Fibroblast of lung (primary cell): ENCODE data around the gene MTA1. TPM values are rescaled to one million over a fixed set of nuclear protein-coding genes. Genes with fewer than 3 reads are reported as not detected.
A peak's percentile ranks its signal among the peaks of the same experiment; 100 is the strongest.

ENCODE experiments used
- DNase-seq, 2 donors: peaks; one replicate each; pipeline versions ENCODE4 v3.0.0 to v3.0.0-alpha.2; 2010; ENCODE audit warnings: low read depth in 2 of 2
- H2AFZ ChIP-seq: 2 replicates; pipeline ENCODE4 v1.5.1; 2012; ENCODE audit warnings: low read length, control low read depth, inconsistent platforms
- H3K27ac ChIP-seq: 2 replicates; pipeline ENCODE4 v1.5.1; 2011; ENCODE audit warnings: low read length, control low read depth; ENCODE audit not compliant: insufficient read depth
- H3K27me3 ChIP-seq: 2 replicates; pipeline ENCODE4 v1.5.1; 2011; ENCODE audit warnings: mild to moderate bottlenecking, low read length; ENCODE audit not compliant: control insufficient read depth, insufficient read depth
- H3K36me3 ChIP-seq: 2 replicates; pipeline ENCODE4 v1.5.1; 2011; ENCODE audit warnings: low read length; ENCODE audit not compliant: control insufficient read depth, insufficient read depth
- H3K4me1 ChIP-seq: 2 replicates; pipeline ENCODE4 v1.5.1; 2011; ENCODE audit warnings: low read length; ENCODE audit not compliant: control insufficient read depth, insufficient read depth; ENCODE audit errors: extremely low read depth
- H3K4me2 ChIP-seq: 2 replicates; pipeline ENCODE4 v1.5.1; 2011; ENCODE audit warnings: low read length, control low read depth; ENCODE audit not compliant: insufficient read depth; ENCODE audit errors: extremely low read depth
- H3K4me3 ChIP-seq, 4 experiments: fragments of 200-600 bp in 1 of 4; sonication (generic) in 1 of 4; replicated peaks in 1 of 4; 2 replicates each; pipeline ENCODE4 v1.5.1; 2011 to 2016; ENCODE audit warnings: low read length in 4 of 4, low read depth in 3 of 4, mild to moderate bottlenecking in 3 of 4, control low read depth in 2 of 4, inconsistent platforms in 1 of 4, mixed read lengths in 1 of 4; ENCODE audit not compliant: insufficient read depth in 1 of 4; ENCODE audit errors: control extremely low read depth in 1 of 4
- H3K79me2 ChIP-seq: 2 replicates; pipeline ENCODE4 v1.5.1; 2012; ENCODE audit warnings: mild to moderate bottlenecking, low read length, inconsistent platforms; ENCODE audit not compliant: control insufficient read depth, insufficient read depth
- H3K9ac ChIP-seq: 2 replicates; pipeline ENCODE4 v1.5.1; 2011; ENCODE audit warnings: mild to moderate bottlenecking, low read length, control low read depth; ENCODE audit not compliant: insufficient read depth
- H3K9me3 ChIP-seq: 2 replicates; pipeline ENCODE4 v1.5.1; 2012; ENCODE audit warnings: low read depth, low read length; ENCODE audit not compliant: control insufficient read depth, insufficient read depth
- H4K20me1 ChIP-seq: 2 replicates; pipeline ENCODE4 v1.5.1; 2011; ENCODE audit warnings: low read length; ENCODE audit not compliant: control insufficient read depth, insufficient read depth; ENCODE audit errors: extremely low read depth
- EZH2 ChIP-seq: IDR thresholded peaks from 2 replicates; pipeline ENCODE4 v1.5.1; 2012; ENCODE audit warnings: low read length, control low read depth, mild to moderate bottlenecking; ENCODE audit errors: missing control alignments
- polyA plus RNA-seq, 2 donors: library from polyadenylated mRNA; depleted of rRNA in 1 of 2; stranded (reverse) in 1 of 2; unstranded in 1 of 2; fragments of >200 nt; gene quantifications; 2 replicates each; pipeline ENCODE4 v1.2.1, GENCODE V29; 2011 to 2012; ENCODE audit warnings: missing spikeins in 1 of 2
- total RNA-seq: library from RNA; depleted of rRNA; stranded (reverse); fragments of >200 nt; gene quantifications from 2 replicates; pipeline ENCODE4 v1.2.1, GENCODE V29; 2014
- TF ChIP-seq, protein P1 (sequence below), 2 donors: IDR thresholded peaks in 1 of 2; conservative IDR thresholded peaks in 1 of 2; 1 replicate in 1 of 2; 2 replicates in 1 of 2; pipeline ENCODE4 v1.5.1; 2011 to 2012; ENCODE audit warnings: low read length in 2 of 2, control low read depth in 1 of 2, inconsistent platforms in 1 of 2, low read depth in 1 of 2, mild to moderate bottlenecking in 1 of 2

The MTA1 gene
- total and polyA plus RNA-seq, 2 donors (not counting 1 experiment from before 2014, with no cell fraction given), result 28.6 to 29.7 TPM

DNA sequence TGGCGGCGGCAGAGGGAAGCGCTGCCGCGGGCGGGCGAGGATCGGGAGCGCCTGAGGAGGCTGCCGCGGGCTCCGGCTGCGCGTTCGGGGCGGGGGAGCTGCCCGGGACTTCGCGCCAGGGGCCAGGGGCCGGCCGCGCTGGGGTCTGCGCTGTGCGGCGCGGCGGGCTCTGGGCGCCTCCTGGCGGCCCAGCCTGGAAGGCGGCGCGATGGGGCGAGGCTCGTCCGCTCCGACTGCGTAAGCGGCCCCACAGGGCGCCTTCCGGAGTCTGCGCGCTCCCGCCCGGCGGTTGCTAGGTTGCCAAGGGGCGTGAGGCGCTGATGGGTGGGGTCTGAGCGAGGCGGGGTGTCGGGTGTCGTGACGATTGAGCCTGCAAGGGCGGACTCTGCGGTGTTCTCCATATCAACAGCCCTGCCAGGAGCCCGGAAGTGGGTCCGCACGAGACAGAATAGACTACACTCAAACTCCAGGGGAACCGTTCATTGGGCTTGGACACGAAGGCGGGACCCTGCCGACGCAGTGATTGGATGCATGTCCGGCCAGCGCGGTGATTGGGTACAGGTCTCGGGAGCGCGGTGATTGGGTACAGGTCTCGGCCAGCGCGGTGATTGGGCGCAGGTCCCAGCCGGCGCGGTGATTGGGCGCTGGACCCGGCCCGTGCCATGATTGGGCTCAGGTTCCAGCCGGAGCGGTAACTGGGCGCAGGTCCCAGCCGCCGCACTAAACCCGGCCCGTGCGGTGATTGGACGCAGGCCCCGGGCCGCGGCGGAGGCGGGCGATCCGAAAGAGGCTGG is 71.1 kb downstream of the MTA1 start, which contains the start of gene TEDC1:
Gene TEDC1, plus strand, starts transcription at position 675 of the 794 bp plus-strand sequence. CDS start 130 bp downstream, outside the sequence.
- H3K9ac ChIP-seq, result peak within 1 kb of the TSS; percentile 88
- peak within 1 kb of the TSS; percentile 62 for H2AFZ ChIP-seq
- peak within 1 kb of the TSS; percentile 47 to 70 (median 65) for H3K4me3 ChIP-seq
- H3K4me2 ChIP-seq, result peak within 1 kb of the TSS; percentile 92
- H3K4me1 ChIP-seq, result peaks cover 4% of the 10 kb centered on the region
- TF ChIP-seq, protein P1, sequence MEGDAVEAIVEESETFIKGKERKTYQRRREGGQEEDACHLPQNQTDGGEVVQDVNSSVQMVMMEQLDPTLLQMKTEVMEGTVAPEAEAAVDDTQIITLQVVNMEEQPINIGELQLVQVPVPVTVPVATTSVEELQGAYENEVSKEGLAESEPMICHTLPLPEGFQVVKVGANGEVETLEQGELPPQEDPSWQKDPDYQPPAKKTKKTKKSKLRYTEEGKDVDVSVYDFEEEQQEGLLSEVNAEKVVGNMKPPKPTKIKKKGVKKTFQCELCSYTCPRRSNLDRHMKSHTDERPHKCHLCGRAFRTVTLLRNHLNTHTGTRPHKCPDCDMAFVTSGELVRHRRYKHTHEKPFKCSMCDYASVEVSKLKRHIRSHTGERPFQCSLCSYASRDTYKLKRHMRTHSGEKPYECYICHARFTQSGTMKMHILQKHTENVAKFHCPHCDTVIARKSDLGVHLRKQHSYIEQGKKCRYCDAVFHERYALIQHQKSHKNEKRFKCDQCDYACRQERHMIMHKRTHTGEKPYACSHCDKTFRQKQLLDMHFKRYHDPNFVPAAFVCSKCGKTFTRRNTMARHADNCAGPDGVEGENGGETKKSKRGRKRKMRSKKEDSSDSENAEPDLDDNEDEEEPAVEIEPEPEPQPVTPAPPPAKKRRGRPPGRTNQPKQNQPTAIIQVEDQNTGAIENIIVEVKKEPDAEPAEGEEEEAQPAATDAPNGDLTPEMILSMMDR (conservative IDR thresholded peaks at IDR 0.05 in 1 of 2, IDR thresholded peaks at IDR 0.05 in 1 of 2; ENCODE audit: low read depth in 1 of 2, low read length in 2 of 2), result peak; percentile 44 to 52
- TF ChIP-seq EZH2, result peak; percentile 55
- H3K79me2 ChIP-seq, result peaks cover 3% of the 10 kb centered on the region
- no peaks in the 10 kb centered on the region for H3K9me3 ChIP-seq
- H4K20me1 ChIP-seq, result no peaks in the 10 kb centered on the region
- H3K36me3 ChIP-seq, result no peaks in the 10 kb centered on the region
- H3K27ac ChIP-seq, result peak within 1 kb of the TSS; percentile 90
- H3K27me3 ChIP-seq, result peaks cover 18% of the 10 kb centered on the region
- peak; percentile 100 for DNase-seq

DNA sequence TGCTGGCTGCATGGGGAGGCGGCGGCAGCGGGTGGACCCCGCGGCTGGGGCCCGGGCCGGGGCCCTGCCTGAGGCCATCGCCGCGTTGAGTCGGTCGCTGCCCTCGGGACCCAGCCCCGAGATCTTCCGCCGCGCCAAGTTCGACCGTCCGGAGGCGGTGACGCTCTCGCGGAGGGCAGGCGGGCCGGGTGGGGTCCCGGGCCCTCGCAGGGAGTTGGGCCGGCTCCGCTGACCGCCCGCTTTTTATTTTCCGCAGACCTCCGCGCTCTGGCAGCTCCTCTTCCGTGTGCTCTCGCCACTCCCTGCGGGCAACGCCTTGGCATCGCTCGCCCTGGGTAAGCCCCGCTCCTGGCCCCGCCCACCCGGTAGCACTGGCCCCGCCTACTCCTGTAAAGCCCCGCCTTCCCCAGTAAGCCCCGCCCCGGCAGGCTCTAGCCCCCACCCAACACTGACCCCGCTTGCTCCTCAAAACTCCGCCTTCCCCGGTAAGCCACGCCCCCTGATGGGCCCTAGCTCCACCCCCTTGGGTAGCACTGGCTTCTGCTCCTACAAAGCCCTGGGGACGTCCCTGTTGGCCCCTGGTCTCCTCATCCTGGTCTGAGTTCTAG is 71.8 kb downstream of the MTA1 start:
- peak overlapping the region; percentile 47 to 69 (median 62) for H3K4me3 ChIP-seq
- H3K9me3 ChIP-seq, result no peaks in the 10 kb centered on the region
- peak overlapping the region; percentile 78 for H3K27ac ChIP-seq
- H3K4me2 ChIP-seq, result peak overlapping the region; percentile 68
- H3K79me2 ChIP-seq, result peaks cover 3% of the 10 kb centered on the region
- peaks cover 4% of the 10 kb centered on the region for H3K4me1 ChIP-seq
- H4K20me1 ChIP-seq, result no peaks in the 10 kb centered on the region
- H3K27me3 ChIP-seq, result peaks cover 11% of the 10 kb centered on the region
- TF ChIP-seq EZH2, result no peak
- TF ChIP-seq, protein P1 (conservative IDR thresholded peaks at IDR 0.05 in 1 of 2, IDR thresholded peaks at IDR 0.05 in 1 of 2; ENCODE audit: low read depth in 1 of 2, low read length in 2 of 2), result no peak
- DNase-seq, result peak; percentile 21 to 38
- peak overlapping the region; percentile 62 for H2AFZ ChIP-seq
- H3K9ac ChIP-seq, result peak overlapping the region; percentile 66
- H3K36me3 ChIP-seq, result no peaks in the 10 kb centered on the region
